ENCODE data around the gene SNRPA.

- TF ChIP-seq CTCF (IDR thresholded peaks at IDR 0.05) = no peak
- no peak for TF ChIP-seq GABPA (IDR thresholded peaks at IDR 0.05; ENCODE audit: low read depth)
- no peak for TF ChIP-seq USF2 (IDR thresholded peaks at IDR 0.05; ENCODE audit: borderline replicate concordance, low read depth, low read length)
- no peak for TF ChIP-seq POLR2AphosphoS5 (IDR thresholded peaks at IDR 0.05; ENCODE audit: low read depth, low read length)
- no peak for TF ChIP-seq FOXM1 (IDR thresholded peaks at IDR 0.05; ENCODE audit: low read depth)
- no peak for TF ChIP-seq NFIC (IDR thresholded peaks at IDR 0.05; ENCODE audit: borderline replicate concordance)
- TF ChIP-seq YY1 (IDR thresholded peaks at IDR 0.05; ENCODE audit: low read depth) = no peak
- no peak for TF ChIP-seq MXI1 (IDR thresholded peaks at IDR 0.05; ENCODE audit: low read depth, low read length)
Measured at GRCh38 chr19:40704491-40705361, 46.3 kb upstream of the SNRPA start.
